ENCODE results near the gene CD160.

The CD160 gene

DNA sequence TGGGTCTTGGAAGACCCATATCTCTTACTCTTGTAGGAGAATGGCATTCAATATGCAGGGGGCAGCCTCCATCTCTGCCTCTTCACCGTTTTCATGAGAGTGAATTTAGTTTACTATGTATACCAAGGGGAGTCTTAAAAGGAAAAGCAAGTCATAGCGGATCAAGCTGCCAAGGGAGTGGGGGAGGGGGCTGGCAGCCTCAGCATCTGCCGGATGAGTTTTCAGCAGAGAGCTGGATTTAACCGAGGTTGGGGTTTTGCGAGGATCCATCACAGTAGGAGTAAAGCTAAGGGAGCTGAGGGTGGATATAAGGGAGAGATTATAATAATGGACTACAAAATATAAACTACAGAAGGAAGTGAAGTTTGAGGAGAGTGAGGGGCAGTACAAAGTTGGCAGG, 9.9 kb downstream of the CD160 start:
- in situ Hi-C loops (cut with MboI; ENCODE audit: low sequenced_read_pairs, unreplicated experiment) = no loop called here
- TF ChIP-seq, protein P1, sequence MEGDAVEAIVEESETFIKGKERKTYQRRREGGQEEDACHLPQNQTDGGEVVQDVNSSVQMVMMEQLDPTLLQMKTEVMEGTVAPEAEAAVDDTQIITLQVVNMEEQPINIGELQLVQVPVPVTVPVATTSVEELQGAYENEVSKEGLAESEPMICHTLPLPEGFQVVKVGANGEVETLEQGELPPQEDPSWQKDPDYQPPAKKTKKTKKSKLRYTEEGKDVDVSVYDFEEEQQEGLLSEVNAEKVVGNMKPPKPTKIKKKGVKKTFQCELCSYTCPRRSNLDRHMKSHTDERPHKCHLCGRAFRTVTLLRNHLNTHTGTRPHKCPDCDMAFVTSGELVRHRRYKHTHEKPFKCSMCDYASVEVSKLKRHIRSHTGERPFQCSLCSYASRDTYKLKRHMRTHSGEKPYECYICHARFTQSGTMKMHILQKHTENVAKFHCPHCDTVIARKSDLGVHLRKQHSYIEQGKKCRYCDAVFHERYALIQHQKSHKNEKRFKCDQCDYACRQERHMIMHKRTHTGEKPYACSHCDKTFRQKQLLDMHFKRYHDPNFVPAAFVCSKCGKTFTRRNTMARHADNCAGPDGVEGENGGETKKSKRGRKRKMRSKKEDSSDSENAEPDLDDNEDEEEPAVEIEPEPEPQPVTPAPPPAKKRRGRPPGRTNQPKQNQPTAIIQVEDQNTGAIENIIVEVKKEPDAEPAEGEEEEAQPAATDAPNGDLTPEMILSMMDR (IDR thresholded peaks at IDR 0.05; ENCODE audit: borderline replicate concordance, control extremely low read depth, extremely low read depth, insufficient read depth, missing control alignments) = no peak
- DNase-seq (ENCODE audit: low spot score) = no peak

DNA sequence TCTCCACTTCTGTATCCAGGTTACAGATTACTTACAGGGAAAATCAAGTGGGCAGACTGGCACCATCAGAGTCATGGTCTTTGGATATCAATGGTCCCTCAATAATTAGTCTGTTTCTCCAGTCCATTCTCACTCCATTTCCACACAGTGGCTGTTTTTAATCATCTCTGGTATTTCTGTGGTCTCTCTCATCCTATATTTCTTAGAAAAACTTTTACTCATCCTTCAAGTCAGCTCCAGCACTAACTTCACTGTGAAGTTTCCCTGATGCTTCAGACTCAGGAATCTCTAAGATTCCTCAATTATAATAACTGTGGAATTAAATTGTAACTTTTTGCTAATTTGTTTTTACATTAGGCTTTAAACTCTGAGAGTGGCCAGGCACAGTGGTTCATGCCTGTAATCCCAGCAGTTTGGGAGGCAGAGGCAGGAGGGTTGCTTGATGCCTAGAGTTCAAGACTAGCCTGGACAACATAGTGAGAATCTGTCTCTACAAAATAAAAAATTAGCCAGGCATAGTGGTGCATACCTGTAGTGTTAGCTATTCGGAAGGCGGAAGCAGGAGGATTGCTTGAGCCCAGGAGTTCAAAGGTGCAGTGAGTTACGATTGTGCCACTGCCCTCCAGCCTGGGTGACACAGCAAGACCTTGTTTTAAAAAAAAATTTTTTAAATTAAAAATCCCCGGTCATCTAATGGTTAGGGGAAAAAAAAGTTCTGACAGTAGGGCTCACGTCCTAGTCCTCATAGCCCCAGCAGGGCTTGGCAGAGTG, 10.6 kb downstream of the CD160 start:
- no peak for DNase-seq (ENCODE audit: low spot score)
- TF ChIP-seq, protein P1 (IDR thresholded peaks at IDR 0.05; ENCODE audit: borderline replicate concordance, control extremely low read depth, extremely low read depth, insufficient read depth, missing control alignments) = no peak
- in situ Hi-C loops (cut with MboI; ENCODE audit: low sequenced_read_pairs, unreplicated experiment) = no loop called here

DNA sequence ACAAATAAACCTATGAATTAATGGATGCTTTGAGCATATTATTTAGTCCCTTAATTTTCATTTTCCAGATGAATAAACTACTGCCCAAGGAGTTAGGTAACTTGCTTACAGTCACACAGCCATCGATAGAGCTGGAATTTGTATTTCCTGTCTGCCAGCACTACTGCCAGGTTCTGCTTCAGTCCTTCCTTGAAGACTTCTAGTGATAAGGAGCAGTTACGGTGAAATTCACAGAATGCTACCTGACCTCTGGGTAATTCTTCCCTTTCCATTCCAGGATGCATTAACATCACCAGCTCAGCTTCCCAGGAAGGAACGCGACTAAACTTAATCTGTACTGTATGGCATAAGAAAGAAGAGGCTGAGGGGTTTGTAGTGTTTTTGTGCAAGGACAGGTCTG, 11.2 kb downstream of the CD160 start:
- TF ChIP-seq, protein P1 (IDR thresholded peaks at IDR 0.05; ENCODE audit: borderline replicate concordance, control extremely low read depth, extremely low read depth, insufficient read depth, missing control alignments) = no peak
- in situ Hi-C loops (cut with MboI; ENCODE audit: low sequenced_read_pairs, unreplicated experiment) = no loop called here
- DNase-seq (ENCODE audit: low spot score) = no peak

DNA sequence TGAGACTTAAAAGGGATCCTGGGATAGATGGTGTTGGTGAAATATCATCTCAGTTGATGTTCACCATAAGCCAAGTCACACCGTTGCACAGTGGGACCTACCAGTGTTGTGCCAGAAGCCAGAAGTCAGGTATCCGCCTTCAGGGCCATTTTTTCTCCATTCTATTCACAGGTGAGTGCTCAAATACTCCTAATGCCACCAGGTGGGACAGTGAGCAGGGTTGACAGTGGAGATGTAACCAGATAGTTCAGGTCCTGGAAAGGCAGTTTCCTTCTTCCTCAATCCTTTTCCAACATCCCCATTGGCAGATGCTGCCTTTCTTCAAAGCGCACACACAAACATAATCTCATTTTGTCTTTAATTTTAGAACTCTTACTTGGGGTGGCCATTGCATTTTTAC, 11.6 kb downstream of the CD160 start:
- no peak for DNase-seq (ENCODE audit: low spot score)
- in situ Hi-C loops (cut with MboI; ENCODE audit: low sequenced_read_pairs, unreplicated experiment) = no loop called here
- TF ChIP-seq, protein P1 (IDR thresholded peaks at IDR 0.05; ENCODE audit: borderline replicate concordance, control extremely low read depth, extremely low read depth, insufficient read depth, missing control alignments) = no peak

DNA sequence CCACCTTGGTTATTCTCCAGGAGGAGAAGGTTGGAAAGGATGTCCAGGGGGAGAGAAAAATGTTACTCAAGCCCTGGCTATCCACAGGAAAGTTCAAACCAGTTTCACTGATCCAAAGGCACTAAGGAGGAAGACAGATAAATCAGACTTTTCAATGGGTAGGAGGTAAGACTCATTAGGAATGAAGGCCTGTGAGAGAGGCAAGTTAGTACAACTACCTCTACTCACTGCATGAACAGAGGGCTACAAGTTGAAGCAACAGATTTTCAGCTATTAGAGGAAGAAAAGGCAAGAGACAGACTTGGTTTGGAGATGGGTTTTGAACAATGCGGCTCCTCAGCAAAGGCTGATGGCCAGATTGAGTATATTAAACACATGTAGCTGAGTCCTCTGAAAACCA, 16.9 kb downstream of the CD160 start:
- TF ChIP-seq, protein P1 (IDR thresholded peaks at IDR 0.05; ENCODE audit: borderline replicate concordance, control extremely low read depth, extremely low read depth, insufficient read depth, missing control alignments) = no peak
- no peak for DNase-seq (ENCODE audit: low spot score)
- in situ Hi-C loops (cut with MboI; ENCODE audit: low sequenced_read_pairs, unreplicated experiment) = no loop called here

DNA sequence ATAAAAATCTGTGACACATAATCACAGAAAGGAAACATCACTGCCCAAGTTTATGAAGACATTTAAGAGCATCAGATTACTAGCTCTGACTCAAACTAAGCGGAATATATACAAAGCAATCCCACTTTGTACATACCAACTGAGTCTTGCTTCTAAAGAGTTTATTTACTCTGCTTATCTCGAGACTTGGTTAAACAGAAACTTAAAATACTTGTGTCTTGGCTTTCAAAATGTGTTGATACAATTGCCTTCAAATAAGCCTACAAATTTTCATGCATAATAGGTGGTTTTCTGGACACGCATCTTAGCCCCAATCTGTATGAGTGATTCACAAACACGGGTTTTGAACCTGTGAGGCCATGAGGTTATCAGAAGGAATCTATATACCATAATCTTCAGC, 21.0 kb downstream of the CD160 start:
- DNase-seq (ENCODE audit: low spot score) = no peak
- in situ Hi-C loops (cut with MboI; ENCODE audit: low sequenced_read_pairs, unreplicated experiment) = no loop called here
- TF ChIP-seq, protein P1 (IDR thresholded peaks at IDR 0.05; ENCODE audit: borderline replicate concordance, control extremely low read depth, extremely low read depth, insufficient read depth, missing control alignments) = no peak

Data from GM13976 (cell line).